Activated CD4-positive, alpha-beta T cell treated with anti-CD3 and anti-CD28 coated beads for 36 hours (primary cell): ENCODE data around the gene PDE9A. TPM values are rescaled to one million over a fixed set of nuclear protein-coding genes. Genes with fewer than 3 reads are reported as not detected.

Source experiments
- ATAC-seq: fragments of 200-7000 bp; cut with Tn5 transposase; one replicate; pipeline ENCODE4 v1.10.0; 2021; ENCODE audit warnings: mild to moderate bottlenecking, moderate library complexity
- CTCF ChIA-PET: fragments of 350-600 bp; sonication (Branson Sonifier 250); formaldehyde crosslinking; loops from one replicate; lab custom pipeline; 2021; ENCODE audit warnings: antibody characterized with exemption; lab: Charles Lee
- POLR2A ChIA-PET: fragments of 350-600 bp; sonication (Branson Sonifier 250); formaldehyde crosslinking; loops from one replicate; lab custom pipeline; 2021; ENCODE audit warnings: antibody characterized with exemption, inconsistent platforms; lab: Charles Lee
- DNase-seq: peaks from one replicate; pipeline ENCODE4 v3.0.0-alpha.2; 2020
- H3K27ac Mint-ChIP-seq: one replicate; pipeline ENCODE4 v1.8.0; 2021; ENCODE audit warnings: mixed read lengths
- H3K27me3 Mint-ChIP-seq: one replicate; pipeline ENCODE4 v1.8.0; 2021; ENCODE audit warnings: mixed read lengths
- H3K36me3 Mint-ChIP-seq: one replicate; pipeline ENCODE4 v1.8.0; 2021; ENCODE audit warnings: low read depth, mixed read lengths
- H3K4me1 Mint-ChIP-seq: one replicate; pipeline ENCODE4 v1.8.0; 2021; ENCODE audit warnings: mixed read lengths
- H3K4me3 Mint-ChIP-seq: one replicate; pipeline ENCODE4 v1.8.0; 2021; ENCODE audit warnings: mild to moderate bottlenecking, moderate library complexity, mixed read lengths
- H3K9me3 Mint-ChIP-seq: one replicate; pipeline ENCODE4 v1.8.0; 2021; ENCODE audit warnings: low read depth, mixed read lengths
- intact Hi-C, 2 experiments: fragments of 100-400 bp; cut with DNase I in 1 of 2; cut with micrococcal nuclease in 1 of 2; formaldehyde crosslinking; loops; one replicate each; pipeline versions ENCODE4 v1.14.2 to v1.15.1; 2022 to 2024; cut with DNase I, micrococcal nuclease
- total RNA-seq, 2 experiments: library from RNA; stranded (reverse); gene quantifications; one replicate each; pipeline ENCODE4 v1.2.3, GENCODE V29; 2021

PDE9A gene
- 1 to 10 TPM; 7.1 to 7.3 TPM for total RNA-seq

DNA sequence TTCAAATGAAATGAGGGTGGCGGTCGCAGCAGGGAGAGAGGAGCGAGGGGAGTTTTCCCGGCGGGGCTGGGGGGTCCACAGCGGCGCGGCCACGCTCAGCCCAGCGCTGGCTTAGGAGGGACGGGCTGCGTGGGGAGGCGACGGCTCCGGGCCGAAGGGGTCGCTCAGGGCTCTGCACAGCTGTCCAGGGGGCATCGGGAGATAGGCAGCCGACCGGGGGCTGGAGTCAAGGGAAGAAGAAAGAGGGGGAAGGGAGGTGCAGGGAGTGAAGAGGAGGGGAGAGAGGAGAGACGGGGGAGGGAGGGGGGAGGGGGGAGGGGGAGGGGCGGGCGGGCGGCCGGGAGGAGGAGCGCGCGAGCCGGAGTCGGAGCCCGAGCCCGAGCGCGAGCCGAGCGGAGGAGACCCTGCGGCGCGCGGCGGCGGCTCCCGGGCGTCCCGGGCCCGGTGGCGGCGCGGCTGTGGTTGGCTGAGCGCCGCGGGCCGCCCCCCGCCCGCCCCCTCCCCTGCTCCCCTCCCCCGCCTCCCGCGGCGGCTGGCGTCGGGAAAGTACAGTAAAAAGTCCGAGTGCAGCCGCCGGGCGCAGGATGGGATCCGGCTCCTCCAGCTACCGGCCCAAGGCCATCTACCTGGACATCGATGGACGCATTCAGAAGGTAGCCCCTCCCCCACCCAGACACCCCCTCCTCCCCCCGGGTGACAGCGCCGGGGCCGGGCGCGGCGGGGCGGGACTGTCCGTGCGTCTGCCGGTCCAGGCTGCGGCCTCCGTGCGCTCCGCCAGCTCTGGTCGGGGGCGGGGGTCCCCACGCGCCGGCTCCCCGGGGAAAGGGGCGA is at the start of gene PDE9A:
Gene PDE9A, plus strand, starts transcription at position 391 of the 831 bp plus-strand sequence. Its CDS starts 194 bp downstream, at position 585.
- Mint-ChIP-seq H3K27me3 (peaks cover 3% of the 10 kb centered on the region), H3K4me3 (peak within 1 kb of the TSS; percentile 68), H3K36me3 (no peaks in the 10 kb centered on the region), H3K4me1 (peaks cover 18% of the 10 kb centered on the region), H3K27ac (peak within 1 kb of the TSS; percentile 39), H3K9me3 (no peaks in the 10 kb centered on the region)
- ChIA-PET CTCF (interaction anchor here (0.6 to 1.5 kb wide), 3 partner anchors 28 to 225 kb away, joined by 3 read pairs; no protein-coding TSS in a partner anchor), POLR2A (no interaction called here)
- DNase-seq = peak; percentile 64
- intact Hi-C loops = loop anchor here in 1 of 2 experiments (2.0 to 5.0 kb wide), 3 partner anchors 31 to 179 kb away; no protein-coding TSS in a partner anchor
- ATAC-seq = peak; percentile 74

DNA sequence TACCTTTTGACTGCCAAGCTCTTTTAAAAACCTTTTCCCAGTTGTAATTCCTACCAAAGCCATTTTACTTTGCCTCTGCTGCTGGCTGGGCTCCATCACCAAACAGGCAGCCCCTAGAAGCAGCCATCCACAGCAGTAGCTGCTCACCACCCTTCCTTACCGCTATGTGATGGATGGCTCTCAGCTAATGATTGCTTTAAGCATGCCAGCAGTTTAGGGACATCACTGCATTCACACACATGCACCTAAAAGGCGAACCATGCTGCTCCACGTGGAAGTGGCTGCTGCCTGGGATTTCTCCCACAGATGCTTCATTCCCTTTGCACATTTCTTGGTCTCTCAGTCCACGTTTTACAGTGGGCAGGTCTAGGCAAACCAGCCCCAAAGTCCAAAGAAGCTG is 46.3 kb upstream of the PDE9A start:
- Mint-ChIP-seq H3K9me3 (peaks cover 23% of the 10 kb centered on the region), H3K27ac (no peak overlapping the region), H3K27me3 (no peaks in the 10 kb centered on the region), H3K4me1 (peaks cover 11% of the 10 kb centered on the region), H3K36me3 (no peaks in the 10 kb centered on the region), H3K4me3 (no peak overlapping the region)
- ChIA-PET CTCF (interaction anchor here (1.1 kb wide), 1 partner anchor 13 kb away, joined by 3 read pairs; no protein-coding TSS in a partner anchor), POLR2A (no interaction called here)
- intact Hi-C loops = no loop called here
- ATAC-seq (no peak), DNase-seq (no peak)

DNA sequence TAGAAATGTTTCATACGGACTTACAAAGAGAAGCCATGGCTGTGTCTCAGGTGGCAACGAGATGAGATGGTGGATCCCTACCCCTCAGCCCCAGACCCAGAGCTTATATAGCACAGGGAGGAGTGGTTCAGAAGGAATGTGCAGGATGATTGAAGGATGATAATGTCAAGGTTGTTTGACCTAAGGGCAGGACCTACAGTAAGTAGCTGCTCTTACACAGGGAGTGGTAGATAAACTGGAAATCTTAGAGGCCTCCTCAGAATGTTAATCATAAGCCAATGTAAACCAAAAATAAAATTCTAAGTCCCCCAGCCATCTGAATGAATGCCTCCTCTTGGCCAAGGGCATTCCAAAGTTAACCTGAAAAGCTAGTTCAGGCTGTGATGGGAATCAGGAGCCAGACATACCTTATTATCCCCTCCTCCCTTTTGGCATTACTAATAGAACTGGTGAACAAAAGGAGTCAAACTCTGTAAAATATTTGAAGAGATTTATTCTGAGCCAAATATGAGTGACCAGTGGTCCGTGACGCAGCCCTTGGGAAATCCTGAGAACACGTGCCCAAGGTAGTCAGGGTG is 45.8 kb upstream of the PDE9A start:
- CTCF ChIA-PET = interaction anchor here (1.1 kb wide), 1 partner anchor 14 kb away, joined by 3 read pairs; no protein-coding TSS in a partner anchor
- Mint-ChIP-seq H3K36me3 (no peaks in the 10 kb centered on the region), H3K4me1 (peaks cover 11% of the 10 kb centered on the region), H3K4me3 (no peak overlapping the region), H3K9me3 (peaks cover 26% of the 10 kb centered on the region), H3K27ac (no peak overlapping the region), H3K27me3 (no peaks in the 10 kb centered on the region)
- POLR2A ChIA-PET = no interaction called here
- ATAC-seq (no peak), DNase-seq (no peak)
- intact Hi-C loops = no loop called here

DNA sequence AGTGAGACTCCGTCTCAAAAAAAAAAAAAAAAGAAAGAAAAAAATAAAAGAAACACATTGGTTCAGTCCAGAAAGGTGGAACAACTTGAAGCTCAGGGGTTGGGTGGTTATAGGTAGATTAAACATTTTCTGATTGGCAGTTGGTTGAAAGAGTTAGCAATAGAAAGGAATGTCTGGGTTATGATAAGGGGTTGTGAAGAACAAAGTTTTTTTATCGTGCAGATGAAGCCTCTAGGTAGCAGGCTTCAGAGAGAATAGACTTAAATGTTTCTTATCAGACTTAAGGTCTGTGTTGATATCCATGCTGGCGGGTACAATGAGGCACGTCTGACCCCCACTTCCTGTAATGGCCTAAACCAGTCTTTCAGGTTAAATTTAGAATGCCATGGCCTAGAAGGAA is 45.0 kb upstream of the PDE9A start:
- H3K27me3 Mint-ChIP-seq = no peaks in the 10 kb centered on the region
- peaks cover 30% of the 10 kb centered on the region for H3K9me3 Mint-ChIP-seq
- DNase-seq (no peak), ATAC-seq (no peak)
- peaks cover 11% of the 10 kb centered on the region for H3K4me1 Mint-ChIP-seq
- intact Hi-C loops = no loop called here
- no peak overlapping the region for H3K27ac Mint-ChIP-seq
- no peak overlapping the region for H3K4me3 Mint-ChIP-seq
- CTCF ChIA-PET = no interaction called here
- no peaks in the 10 kb centered on the region for H3K36me3 Mint-ChIP-seq
- POLR2A ChIA-PET = no interaction called here

DNA sequence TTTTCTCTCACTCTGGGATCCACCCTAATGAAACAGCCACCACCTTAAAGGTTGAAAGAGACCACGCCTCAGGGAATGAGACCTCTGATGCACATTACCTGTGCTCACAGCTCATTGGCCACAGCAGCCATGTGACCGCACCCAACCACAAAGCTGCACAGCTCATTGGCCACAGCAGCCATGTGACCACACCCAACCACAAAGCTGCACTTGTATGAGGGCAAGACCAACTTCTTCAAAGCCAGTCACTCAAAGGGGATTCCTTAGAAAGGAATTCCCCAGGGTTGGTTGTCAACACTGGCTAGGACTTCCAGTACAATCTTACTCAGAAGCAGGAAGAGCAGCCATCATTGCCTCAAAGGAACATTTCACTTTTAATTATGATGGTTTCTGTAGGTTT is 43.6 kb upstream of the PDE9A start:
- Mint-ChIP-seq H3K4me1 (peaks cover 15% of the 10 kb centered on the region), H3K27ac (no peak overlapping the region), H3K4me3 (no peak overlapping the region), H3K36me3 (no peaks in the 10 kb centered on the region), H3K9me3 (peaks cover 25% of the 10 kb centered on the region), H3K27me3 (no peaks in the 10 kb centered on the region)
- intact Hi-C loops = loop anchor here in 1 of 2 experiments (5.0 kb wide), 1 partner anchor 222 kb away; no protein-coding TSS in a partner anchor
- peak; percentile 80 for DNase-seq
- peak; percentile 78 for ATAC-seq
- POLR2A ChIA-PET = no interaction called here
- CTCF ChIA-PET = no interaction called here

DNA sequence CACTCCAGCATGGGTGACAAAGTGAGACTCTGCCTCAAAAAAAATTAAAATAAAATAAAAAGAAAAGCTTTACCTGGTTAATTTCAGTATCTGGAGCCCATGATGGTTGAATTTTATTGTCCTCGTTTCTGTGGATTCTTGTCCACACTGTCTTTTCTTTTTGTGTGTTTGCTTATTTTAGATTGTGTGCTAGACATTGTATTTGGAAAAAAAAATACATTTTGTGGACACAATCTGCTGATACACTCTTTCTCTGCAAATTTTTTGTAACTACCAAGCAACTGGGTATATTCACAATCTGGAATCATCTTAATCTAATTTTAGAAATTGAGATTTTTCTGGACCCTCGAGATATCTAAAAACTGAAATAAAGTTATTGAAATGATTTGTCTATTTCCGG is 41.6 kb upstream of the PDE9A start:
- Mint-ChIP-seq H3K4me1 (peaks cover 15% of the 10 kb centered on the region), H3K27me3 (no peaks in the 10 kb centered on the region), H3K4me3 (no peak overlapping the region), H3K36me3 (no peaks in the 10 kb centered on the region), H3K27ac (no peak overlapping the region), H3K9me3 (peaks cover 13% of the 10 kb centered on the region)
- intact Hi-C loops = loop anchor here in 1 of 2 experiments (5.0 kb wide), 1 partner anchor 220 kb away; no protein-coding TSS in a partner anchor
- ChIA-PET CTCF (interaction anchor here (0.6 to 0.8 kb wide), 2 partner anchors 18 to 224 kb away, joined by 3 read pairs; no protein-coding TSS in a partner anchor), POLR2A (no interaction called here)
- DNase-seq = no peak
- no peak for ATAC-seq

GRCh38 chr21:42612390-42612789 is 41.0 kb upstream of the PDE9A start:
- intact Hi-C loops = loop anchor here in 1 of 2 experiments (5.0 kb wide), 1 partner anchor 220 kb away; no protein-coding TSS in a partner anchor
- ATAC-seq (no peak), DNase-seq (no peak)
- Mint-ChIP-seq H3K4me1 (peaks cover 15% of the 10 kb centered on the region), H3K4me3 (no peak overlapping the region), H3K36me3 (no peaks in the 10 kb centered on the region), H3K9me3 (peaks cover 13% of the 10 kb centered on the region), H3K27ac (no peak overlapping the region), H3K27me3 (no peaks in the 10 kb centered on the region)
- ChIA-PET CTCF (interaction anchor here (0.6 kb wide), 1 partner anchor 224 kb away, joined by 3 read pairs; no protein-coding TSS in a partner anchor), POLR2A (no interaction called here)

GRCh38 chr21:42613756-42614155 is 39.7 kb upstream of the PDE9A start:
- Mint-ChIP-seq H3K27me3 (no peaks in the 10 kb centered on the region), H3K9me3 (peaks cover 11% of the 10 kb centered on the region), H3K36me3 (no peaks in the 10 kb centered on the region), H3K4me3 (no peak overlapping the region), H3K27ac (no peak overlapping the region), H3K4me1 (peaks cover 15% of the 10 kb centered on the region)
- DNase-seq (no peak), ATAC-seq (no peak)
- CTCF ChIA-PET = no interaction called here
- POLR2A ChIA-PET = interaction anchor here (0.8 kb wide), 1 partner anchor 36 kb away, joined by 4 read pairs; no protein-coding TSS in a partner anchor
- intact Hi-C loops = loop anchor here (2.0 to 5.0 kb wide), 3 partner anchors 71 to 219 kb away; no protein-coding TSS in a partner anchor

- CTCF ChIA-PET = interaction anchor here (0.6 to 1.2 kb wide), 4 partner anchors 9 to 31 kb away, joined by 3 to 7 read pairs (median 3); no protein-coding TSS in a partner anchor
- peaks cover 11% of the 10 kb centered on the region for H3K9me3 Mint-ChIP-seq
- no peaks in the 10 kb centered on the region for H3K36me3 Mint-ChIP-seq
- peak; percentile 72 for DNase-seq
- peaks cover 12% of the 10 kb centered on the region for H3K4me1 Mint-ChIP-seq
- ATAC-seq = peak; percentile 57
- H3K27ac Mint-ChIP-seq = no peak overlapping the region
- H3K27me3 Mint-ChIP-seq = no peaks in the 10 kb centered on the region
- POLR2A ChIA-PET = interaction anchor here (0.6 to 0.8 kb wide), 2 partner anchors 37 to 57 kb away, joined by 4 read pairs; no protein-coding TSS in a partner anchor
- intact Hi-C loops = loop anchor here (2.0 to 5.0 kb wide), 3 partner anchors 70 to 218 kb away; no protein-coding TSS in a partner anchor
- no peak overlapping the region for H3K4me3 Mint-ChIP-seq
These were observed 39.0 kb upstream of the PDE9A start for GRCh38 chr21:42614396-42614795.

DNA sequence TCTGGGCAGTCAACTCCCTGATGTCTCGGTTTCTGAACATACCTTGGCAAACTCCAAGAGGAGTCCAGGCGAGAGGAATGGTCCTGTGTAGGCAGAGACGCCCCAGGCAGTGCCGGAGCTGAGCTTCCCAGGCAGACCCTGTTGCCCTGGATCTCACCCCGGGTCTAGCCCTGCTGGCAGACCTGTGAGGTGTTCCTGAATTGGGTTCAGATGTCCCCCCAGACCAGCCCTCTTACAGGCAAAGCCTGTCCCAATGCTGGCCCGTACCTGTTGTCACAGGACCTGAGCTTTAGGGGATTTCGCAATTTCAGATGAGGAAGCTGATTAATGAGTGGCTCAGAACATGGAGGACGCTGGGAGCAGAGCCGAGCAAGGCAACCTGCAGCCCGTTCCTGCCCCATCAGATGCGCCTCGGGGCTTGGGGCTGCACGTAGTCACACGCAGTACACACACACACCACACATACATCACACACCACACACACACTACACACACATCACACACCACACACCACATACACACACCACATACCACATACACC is 38.5 kb upstream of the PDE9A start:
- peaks cover 11% of the 10 kb centered on the region for H3K9me3 Mint-ChIP-seq
- no peak overlapping the region for H3K27ac Mint-ChIP-seq
- ATAC-seq = peak; percentile 88
- ChIA-PET POLR2A (interaction anchor here (0.6 to 0.8 kb wide), 2 partner anchors 37 to 57 kb away, joined by 4 read pairs; no protein-coding TSS in a partner anchor), CTCF (interaction anchor here (0.6 to 1.2 kb wide), 4 partner anchors 8 to 31 kb away, joined by 3 to 7 read pairs (median 3); no protein-coding TSS in a partner anchor)
- no peaks in the 10 kb centered on the region for H3K36me3 Mint-ChIP-seq
- DNase-seq = peak; percentile 84
- intact Hi-C loops = loop anchor here (2.0 to 5.0 kb wide), 3 partner anchors 70 to 217 kb away; no protein-coding TSS in a partner anchor
- no peak overlapping the region for H3K4me3 Mint-ChIP-seq
- H3K27me3 Mint-ChIP-seq = no peaks in the 10 kb centered on the region
- H3K4me1 Mint-ChIP-seq = peaks cover 8% of the 10 kb centered on the region
